ENCODE results near the gene ZBTB7B. TPM values are rescaled to one million over a fixed set of nuclear protein-coding genes. Genes with fewer than 3 reads are reported as not detected.
A peak's percentile ranks its signal among the peaks of the same experiment; 100 is the strongest.

Gene ZBTB7B
- total and polyA plus RNA-seq, 2 donors from 2014 or later = 20.1 to 68.7 TPM

DNA sequence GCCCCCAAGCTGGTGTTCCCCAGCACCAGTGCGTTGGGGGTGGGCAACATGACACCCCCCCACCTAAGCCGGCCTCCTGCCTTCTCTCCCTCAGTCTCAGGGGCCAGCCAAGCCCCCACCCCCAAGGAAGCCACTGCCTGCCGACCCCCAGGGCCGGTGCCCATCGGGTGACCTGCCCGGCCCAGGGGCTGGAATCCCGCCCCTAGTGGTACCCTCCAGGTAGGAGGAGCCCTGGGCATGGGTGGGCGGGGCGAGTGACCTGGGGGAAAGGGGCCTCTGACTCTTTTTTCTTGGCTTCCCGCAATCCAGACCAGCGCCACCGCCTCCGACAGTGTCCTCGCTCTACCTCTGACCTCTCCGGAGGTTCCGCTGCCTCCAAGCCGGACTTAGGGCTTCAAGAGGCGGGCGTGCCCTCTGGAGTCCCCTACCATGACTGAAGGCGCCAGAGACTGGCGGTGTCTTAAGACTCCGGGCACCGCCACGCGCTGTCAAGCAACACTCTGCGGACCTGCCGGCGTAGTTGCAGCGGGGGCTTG lies 59.6 kb downstream of the ZBTB7B start:
- intact Hi-C loops (cut with DNase I) = no loop called here

DNA sequence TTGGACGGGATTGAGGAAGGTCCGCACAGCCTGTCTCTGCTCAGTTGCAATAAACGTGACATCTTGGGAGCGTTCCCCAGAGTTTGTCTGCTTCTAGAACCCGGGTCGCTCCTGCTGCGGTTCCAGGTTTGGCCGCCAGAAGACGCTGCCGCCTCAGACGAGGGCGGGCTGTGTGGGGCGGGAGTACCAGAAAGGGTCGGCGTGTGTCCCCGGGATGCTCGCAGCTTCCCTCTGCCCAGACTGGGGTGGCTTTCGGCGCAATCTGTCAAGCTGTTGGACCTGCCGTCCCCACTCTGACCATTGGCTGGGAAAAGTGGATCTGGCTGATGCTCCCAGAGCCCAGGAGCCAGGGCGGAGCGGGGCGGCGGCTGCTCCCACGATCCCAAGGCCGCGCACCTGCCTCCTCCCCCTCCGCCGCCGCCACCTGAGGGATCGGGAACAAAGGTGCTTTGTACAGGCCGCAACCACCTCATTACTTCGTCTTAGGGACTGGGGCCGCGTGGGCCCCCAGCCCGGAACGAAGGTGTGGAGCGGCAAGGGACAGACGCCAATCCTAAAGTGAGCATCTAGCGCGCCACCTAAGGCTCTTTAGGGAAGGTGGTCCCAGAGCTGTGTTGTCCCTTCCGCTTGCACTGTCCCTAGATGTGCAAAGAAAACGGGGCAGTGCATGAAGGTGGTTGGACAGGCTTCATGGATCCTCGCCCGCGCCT lies 60.3 kb downstream of the ZBTB7B start:
- Histone ChIP-seq H3K9me3 (ENCODE audit: control insufficient read depth in 2 of 3, insufficient read depth in 1 of 3, low read length in 3 of 3) (no peaks in the 10 kb centered on the region), H3K4me1 (ENCODE audit: control insufficient read depth in 2 of 3, insufficient read depth in 2 of 3, low read depth in 1 of 3, low read length in 3 of 3) (peaks cover 0 to 17% (median 4%) of the 10 kb centered on the region in 3 donors), H3K27me3 (ENCODE audit: control insufficient read depth, insufficient read depth, low read length) (no peaks in the 10 kb centered on the region), H3K36me3 (ENCODE audit: control insufficient read depth in 2 of 3, insufficient read depth in 3 of 3, low read length in 3 of 3) (no peaks in the 10 kb centered on the region), H3K4me3 (ENCODE audit: low read length in 3 of 3) (peak overlapping the region; percentile 43 to 72 (median 72)), H3K9ac (ENCODE audit: low read length in 3 of 3) (peak overlapping the region in 1 of 3 donors; percentile 49), H3K27ac (ENCODE audit: low read depth in 2 of 2, low read length in 2 of 2) (peak overlapping the region in 1 of 2 donors; percentile 27)
- intact Hi-C loops (cut with DNase I) = no loop called here
- TF ChIP-seq, protein P1, sequence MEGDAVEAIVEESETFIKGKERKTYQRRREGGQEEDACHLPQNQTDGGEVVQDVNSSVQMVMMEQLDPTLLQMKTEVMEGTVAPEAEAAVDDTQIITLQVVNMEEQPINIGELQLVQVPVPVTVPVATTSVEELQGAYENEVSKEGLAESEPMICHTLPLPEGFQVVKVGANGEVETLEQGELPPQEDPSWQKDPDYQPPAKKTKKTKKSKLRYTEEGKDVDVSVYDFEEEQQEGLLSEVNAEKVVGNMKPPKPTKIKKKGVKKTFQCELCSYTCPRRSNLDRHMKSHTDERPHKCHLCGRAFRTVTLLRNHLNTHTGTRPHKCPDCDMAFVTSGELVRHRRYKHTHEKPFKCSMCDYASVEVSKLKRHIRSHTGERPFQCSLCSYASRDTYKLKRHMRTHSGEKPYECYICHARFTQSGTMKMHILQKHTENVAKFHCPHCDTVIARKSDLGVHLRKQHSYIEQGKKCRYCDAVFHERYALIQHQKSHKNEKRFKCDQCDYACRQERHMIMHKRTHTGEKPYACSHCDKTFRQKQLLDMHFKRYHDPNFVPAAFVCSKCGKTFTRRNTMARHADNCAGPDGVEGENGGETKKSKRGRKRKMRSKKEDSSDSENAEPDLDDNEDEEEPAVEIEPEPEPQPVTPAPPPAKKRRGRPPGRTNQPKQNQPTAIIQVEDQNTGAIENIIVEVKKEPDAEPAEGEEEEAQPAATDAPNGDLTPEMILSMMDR (IDR thresholded peaks at IDR 0.05; ENCODE audit: borderline replicate concordance, extremely low read depth, insufficient read depth) = peak; percentile 72
- DNase-seq (peak; percentile 77 to 89 (median 85)), FAIRE-seq (no peak)

More for the DNA sequence above, 59.6 kb downstream of the ZBTB7B start:
- DNase-seq = peak in 3 of 5 donors; percentile 42 to 88 (median 84)
- FAIRE-seq = no peak
- peaks cover 0 to 17% (median 4%) of the 10 kb centered on the region in 3 donors for H3K4me1 ChIP-seq (ENCODE audit: control insufficient read depth in 2 of 3, insufficient read depth in 2 of 3, low read depth in 1 of 3, low read length in 3 of 3)
- H3K9me3 ChIP-seq (ENCODE audit: control insufficient read depth in 2 of 3, insufficient read depth in 1 of 3, low read length in 3 of 3) = no peaks in the 10 kb centered on the region
- H3K27ac ChIP-seq (ENCODE audit: low read depth in 2 of 2, low read length in 2 of 2) = no peak overlapping the region
- H3K4me3 ChIP-seq (ENCODE audit: low read length in 3 of 3) = no peak overlapping the region
- H3K27me3 ChIP-seq (ENCODE audit: control insufficient read depth, insufficient read depth, low read length) = no peaks in the 10 kb centered on the region
- H3K9ac ChIP-seq (ENCODE audit: low read length in 3 of 3) = peak overlapping the region in 1 of 3 donors; percentile 26
- TF ChIP-seq, protein P1 (IDR thresholded peaks at IDR 0.05; ENCODE audit: borderline replicate concordance, extremely low read depth, insufficient read depth) = no peak
- H3K36me3 ChIP-seq (ENCODE audit: control insufficient read depth in 2 of 3, insufficient read depth in 3 of 3, low read length in 3 of 3) = no peaks in the 10 kb centered on the region

DNA sequence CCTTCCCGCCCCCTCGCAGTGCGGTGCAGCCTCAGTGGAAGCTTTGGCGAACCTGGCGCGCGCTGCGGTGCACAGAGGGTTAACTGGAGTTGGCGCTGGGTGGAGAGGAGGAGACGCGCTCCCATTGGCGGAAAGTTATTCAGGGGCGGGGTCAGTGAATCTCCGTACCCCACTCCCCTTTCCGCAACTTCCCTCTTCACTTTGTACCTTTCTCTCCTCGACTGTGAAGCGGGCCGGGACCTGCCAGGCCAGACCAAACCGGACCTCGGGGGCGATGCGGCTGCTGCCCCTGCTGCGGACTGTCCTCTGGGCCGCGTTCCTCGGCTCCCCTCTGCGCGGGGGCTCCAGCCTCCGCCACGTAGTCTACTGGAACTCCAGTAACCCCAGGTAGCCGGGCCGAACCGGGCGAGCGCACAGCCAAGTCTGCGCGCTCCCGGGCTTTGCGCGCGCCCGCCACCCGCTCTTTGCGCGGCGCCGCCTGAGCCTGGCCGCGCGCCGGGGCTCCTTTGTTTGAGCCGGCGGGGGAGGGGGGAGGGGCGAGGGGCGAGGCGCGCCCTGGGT lies 61.0 kb downstream of the ZBTB7B start, which contains the start of gene EFNA4:
Gene EFNA4, plus strand, starts transcription at position 191 of the 561 bp plus-strand sequence. Its CDS starts 84 bp downstream, at position 275.
- intact Hi-C loops (cut with DNase I) = no loop called here
- Histone ChIP-seq H3K27me3 (ENCODE audit: control insufficient read depth, insufficient read depth, low read length) (no peaks in the 10 kb centered on the region), H3K27ac (ENCODE audit: low read depth in 2 of 2, low read length in 2 of 2) (peak within 1 kb of the TSS; percentile 56 to 72), H3K36me3 (ENCODE audit: control insufficient read depth in 2 of 3, insufficient read depth in 3 of 3, low read length in 3 of 3) (no peaks in the 10 kb centered on the region), H3K4me1 (ENCODE audit: control insufficient read depth in 2 of 3, insufficient read depth in 2 of 3, low read depth in 1 of 3, low read length in 3 of 3) (peaks cover 0 to 17% (median 4%) of the 10 kb centered on the region in 3 donors), H3K4me3 (ENCODE audit: low read length in 3 of 3) (peak within 1 kb of the TSS; percentile 62 to 72 (median 72)), H3K9ac (ENCODE audit: low read length in 3 of 3) (peak within 1 kb of the TSS; percentile 39 to 68 (median 49)), H3K9me3 (ENCODE audit: control insufficient read depth in 2 of 3, insufficient read depth in 1 of 3, low read length in 3 of 3) (no peaks in the 10 kb centered on the region)
- FAIRE-seq (no peak), DNase-seq (peak; percentile 93 to 97 (median 94))
- TF ChIP-seq, protein P1 (IDR thresholded peaks at IDR 0.05; ENCODE audit: borderline replicate concordance, extremely low read depth, insufficient read depth) = no peak
